AG20443 (cell line): ENCODE data around the gene TRA2B.
"Not testable (repeated sequence)": the region's sequence is repeated elsewhere in the genome, so short reads cannot be mapped to it uniquely, and the experiment has no call there.

Experiments used
- DNase-seq: peaks from one replicate; pipeline ENCODE4 v3.0.0; 2012; ENCODE audit warnings: low spot score, mixed read lengths

Gene TRA2B

GRCh38 chr3:185927501-185928200 is 10.2 kb downstream of the TRA2B start:
- DNase-seq = no peak

GRCh38 chr3:185926445-185926844 is 11.4 kb downstream of the TRA2B start:
- DNase-seq = no peak

- no peak for DNase-seq
Measured at GRCh38 chr3:185925353-185925752, 12.5 kb downstream of the TRA2B start.

GRCh38 chr3:185924375-185924774 is 13.4 kb downstream of the TRA2B start:
- no peak for DNase-seq

- DNase-seq = no peak
Measured at GRCh38 chr3:185920184-185920583, 17.6 kb downstream of the TRA2B start.

GRCh38 chr3:185916042-185916833 is 21.6 kb downstream of the TRA2B start:
- DNase-seq = no peak

GRCh38 chr3:185915642-185916041 is 22.2 kb downstream of the TRA2B start:
- no peak for DNase-seq

- DNase-seq = no peak
Measured at GRCh38 chr3:185914911-185915629, 22.7 kb downstream of the TRA2B start.

GRCh38 chr3:185912929-185913901 is 24.6 kb downstream of the TRA2B start:
- no peak for DNase-seq

- no peak for DNase-seq
Measured at GRCh38 chr3:185912512-185912911, 25.3 kb downstream of the TRA2B start.

GRCh38 chr3:185911076-185911448 is 26.8 kb downstream of the TRA2B start:
- DNase-seq = not testable (repeated sequence)

- DNase-seq = not testable (repeated sequence)
Measured at GRCh38 chr3:185910322-185911075, 27.3 kb downstream of the TRA2B start.

- not testable (repeated sequence) for DNase-seq
Measured at GRCh38 chr3:185909913-185910312, 27.9 kb downstream of the TRA2B start.

- peak; percentile 93 for DNase-seq
Measured at GRCh38 chr3:185900228-185900627, 37.6 kb downstream of the TRA2B start.

GRCh38 chr3:185896636-185897035 is 41.2 kb downstream of the TRA2B start:
- DNase-seq = no peak

GRCh38 chr3:185887066-185887465 is 50.7 kb downstream of the TRA2B start:
- no peak for DNase-seq

GRCh38 chr3:185884641-185885040 is 53.2 kb downstream of the TRA2B start:
- DNase-seq = no peak

GRCh38 chr3:185881926-185882325 is 55.9 kb downstream of the TRA2B start:
- no peak for DNase-seq

GRCh38 chr3:185880600-185880999 is 57.2 kb downstream of the TRA2B start:
- no peak for DNase-seq

- no peak for DNase-seq
Measured at GRCh38 chr3:185878920-185879319, 58.9 kb downstream of the TRA2B start.

GRCh38 chr3:185874119-185874518 is 63.7 kb downstream of the TRA2B start:
- no peak for DNase-seq
